Right atrium auricular region (tissue), 2 donors: ENCODE data around the gene FAT2. TPM values are rescaled to one million over a fixed set of nuclear protein-coding genes. Genes with fewer than 3 reads are reported as not detected.

Source experiments
- DNase-seq: peaks from one replicate; pipeline ENCODE4 v3.0.0-alpha.2; 2019; ENCODE audit warnings: low spot score
- H3K27ac ChIP-seq, 2 donors: fragments of 200-600 bp; sonication (generic); 1 replicate in 1 of 2; 2 replicates in 1 of 2; pipeline ENCODE4 v1.5.1; 2016 to 2019
- H3K27me3 ChIP-seq, 2 donors: fragments of 200-600 bp; sonication (generic); one replicate each; pipeline versions ENCODE4 v1.5.1 to v1.6.0; 2017 to 2019
- H3K36me3 ChIP-seq: fragments of 200-600 bp; sonication (generic); one replicate; pipeline ENCODE4 v1.5.1; 2016
- H3K4me1 ChIP-seq, 2 donors: fragments of 200-600 bp; sonication (generic); one replicate each; pipeline versions ENCODE4 v1.5.1 to v1.6.0; 2017 to 2019
- H3K4me3 ChIP-seq, 2 donors: fragments of 200-600 bp; sonication (generic); 1 replicate in 1 of 2; 2 replicates in 1 of 2; pipeline ENCODE4 v1.5.1; 2017 to 2019; ENCODE audit warnings: mild to moderate bottlenecking in 1 of 2, moderate library complexity in 1 of 2
- H3K9me3 ChIP-seq, 2 donors: fragments of 200-600 bp; sonication (generic); one replicate each; pipeline ENCODE4 v1.5.1; 2019
- CTCF ChIP-seq, 2 donors: fragments of 200-600 bp; sonication (generic); IDR thresholded peaks; one replicate each; pipeline ENCODE4 v1.5.1; 2019; ENCODE audit warnings: antibody characterized with exemption in 2 of 2
- total RNA-seq, 2 donors: library from RNA; depleted of rRNA; stranded (reverse); fragments of >200 nt; gene quantifications; one replicate each; pipeline ENCODE4 v1.1.0, GENCODE V29; 2016

The FAT2 gene
- total RNA-seq, 2 donors from 2014 or later: not detected

- no peak overlapping the region for H3K4me3 ChIP-seq
- no peak for DNase-seq
- no peaks in the 10 kb centered on the region for H3K9me3 ChIP-seq
- TF ChIP-seq CTCF (IDR thresholded peaks at IDR 0.05): no peak
- peaks cover 0 to 36% of the 10 kb centered on the region in 2 donors for H3K4me1 ChIP-seq
- H3K27me3 ChIP-seq: no peaks in the 10 kb centered on the region
- no peaks in the 10 kb centered on the region for H3K36me3 ChIP-seq
- no peak overlapping the region for H3K27ac ChIP-seq
These were observed 33.3 kb upstream of the FAT2 start for GRCh38 chr5:151624476-151624875.

- Histone ChIP-seq H3K27ac (no peak overlapping the region), H3K36me3 (no peaks in the 10 kb centered on the region), H3K27me3 (no peaks in the 10 kb centered on the region), H3K9me3 (no peaks in the 10 kb centered on the region), H3K4me1 (peaks cover 0 to 20% of the 10 kb centered on the region in 2 donors), H3K4me3 (no peak overlapping the region)
- no peak for DNase-seq
- no peak for TF ChIP-seq CTCF (IDR thresholded peaks at IDR 0.05)
These were observed 31.4 kb upstream of the FAT2 start for GRCh38 chr5:151622367-151623088.

- peaks cover 0 to 16% of the 10 kb centered on the region in 2 donors for H3K4me1 ChIP-seq
- TF ChIP-seq CTCF (IDR thresholded peaks at IDR 0.05): no peak
- no peak overlapping the region for H3K27ac ChIP-seq
- no peak overlapping the region for H3K4me3 ChIP-seq
- no peak for DNase-seq
- H3K36me3 ChIP-seq: no peaks in the 10 kb centered on the region
- no peaks in the 10 kb centered on the region for H3K27me3 ChIP-seq
- no peaks in the 10 kb centered on the region for H3K9me3 ChIP-seq
These were observed 29.3 kb upstream of the FAT2 start for GRCh38 chr5:151620461-151620840.

GRCh38 chr5:151619812-151620460 lies 28.8 kb upstream of the FAT2 start:
- H3K27ac ChIP-seq: no peak overlapping the region
- no peak for TF ChIP-seq CTCF (IDR thresholded peaks at IDR 0.05)
- H3K36me3 ChIP-seq: no peaks in the 10 kb centered on the region
- H3K27me3 ChIP-seq: no peaks in the 10 kb centered on the region
- H3K9me3 ChIP-seq: no peaks in the 10 kb centered on the region
- no peak overlapping the region for H3K4me3 ChIP-seq
- peaks cover 0 to 16% of the 10 kb centered on the region in 2 donors for H3K4me1 ChIP-seq
- no peak for DNase-seq

GRCh38 chr5:151618907-151619306 lies 27.8 kb upstream of the FAT2 start:
- peaks cover 0 to 6% of the 10 kb centered on the region in 2 donors for H3K4me1 ChIP-seq
- no peak overlapping the region for H3K4me3 ChIP-seq
- no peaks in the 10 kb centered on the region for H3K36me3 ChIP-seq
- no peak for DNase-seq
- no peak overlapping the region for H3K27ac ChIP-seq
- H3K9me3 ChIP-seq: no peaks in the 10 kb centered on the region
- no peaks in the 10 kb centered on the region for H3K27me3 ChIP-seq
- TF ChIP-seq CTCF (IDR thresholded peaks at IDR 0.05): no peak
